Left hindlimb (tissue), 1 donor: ENCODE results near the gene ACSM3.
"Not testable (repeated sequence)": the region's sequence is repeated elsewhere in the genome, so short reads cannot be mapped to it uniquely, and the experiment has no call there.

ENCODE experiments used
- DNase-seq: peaks from one replicate; pipeline ENCODE4 v3.0.0-alpha.2; 2018

The ACSM3 gene

DNA sequence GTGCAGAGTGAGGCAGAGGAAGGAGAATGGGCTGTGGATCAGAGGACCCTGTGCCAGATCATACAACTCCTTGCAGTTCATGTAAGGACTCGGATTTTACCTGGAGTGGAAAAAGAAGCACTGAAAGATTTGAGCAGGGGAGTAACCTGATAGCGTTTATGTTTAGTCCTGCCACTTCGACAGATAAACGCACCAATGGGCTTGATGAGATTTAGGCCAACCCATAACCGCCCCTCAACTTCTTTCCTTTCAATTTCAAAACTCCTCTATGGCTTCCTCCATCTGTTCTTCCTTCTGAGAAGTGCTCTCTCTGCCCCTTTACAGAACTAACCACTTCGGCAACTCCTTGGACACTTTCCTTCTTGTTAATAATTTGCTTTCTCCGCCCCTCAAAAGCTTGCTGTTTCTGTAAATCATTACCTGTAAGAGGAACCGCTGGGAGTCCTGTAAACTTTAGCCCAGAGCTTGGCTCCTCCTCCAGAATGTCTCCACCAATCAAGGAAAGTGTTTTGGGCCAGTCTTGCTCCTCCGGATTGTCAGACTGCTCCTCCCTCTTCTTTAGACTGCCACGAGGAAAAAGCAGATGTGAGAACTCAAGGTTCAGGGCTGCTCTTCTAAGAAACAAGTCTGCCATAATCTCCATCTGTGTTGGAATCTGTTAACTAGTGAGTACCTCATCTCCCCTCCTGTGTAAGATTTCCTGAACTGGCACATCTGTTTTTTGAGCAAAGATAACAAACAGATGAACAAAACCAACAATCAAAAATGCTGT lies at the start of gene ACSM3:
Gene ACSM3 (plus strand): TSS at position 554 of the 772 bp plus-strand sequence. CDS start 6,021 bp downstream, outside the sequence.
- DNase-seq, result peak; percentile 51

DNA sequence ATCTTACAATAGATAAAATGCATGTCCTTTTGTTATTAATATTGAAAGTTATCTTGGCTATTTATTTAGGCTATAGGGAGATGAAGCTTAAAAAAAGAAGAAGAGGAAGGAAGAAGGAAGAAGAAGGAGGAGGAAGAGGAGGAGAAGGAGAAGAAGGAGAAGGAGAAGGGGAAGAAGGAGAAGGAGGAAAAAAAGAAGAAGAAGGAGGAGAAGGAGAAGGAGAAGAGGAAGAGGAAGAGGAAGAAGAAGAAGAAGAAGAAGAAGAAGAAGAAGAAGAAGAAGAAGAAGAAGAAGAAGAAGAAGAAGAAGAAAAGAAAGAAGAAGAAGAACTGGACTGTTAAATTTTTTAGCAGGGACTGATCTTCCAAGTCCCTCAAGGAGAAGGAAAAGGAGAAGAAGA lies 46.1 kb upstream of the ACSM3 start:
- DNase-seq, result not testable (repeated sequence)

GRCh38 chr16:20720251-20720650 lies 43.6 kb upstream of the ACSM3 start:
- no peak for DNase-seq

GRCh38 chr16:20726661-20727060 lies 37.2 kb upstream of the ACSM3 start:
- no peak for DNase-seq

GRCh38 chr16:20727181-20727580 lies 36.6 kb upstream of the ACSM3 start:
- no peak for DNase-seq

DNA sequence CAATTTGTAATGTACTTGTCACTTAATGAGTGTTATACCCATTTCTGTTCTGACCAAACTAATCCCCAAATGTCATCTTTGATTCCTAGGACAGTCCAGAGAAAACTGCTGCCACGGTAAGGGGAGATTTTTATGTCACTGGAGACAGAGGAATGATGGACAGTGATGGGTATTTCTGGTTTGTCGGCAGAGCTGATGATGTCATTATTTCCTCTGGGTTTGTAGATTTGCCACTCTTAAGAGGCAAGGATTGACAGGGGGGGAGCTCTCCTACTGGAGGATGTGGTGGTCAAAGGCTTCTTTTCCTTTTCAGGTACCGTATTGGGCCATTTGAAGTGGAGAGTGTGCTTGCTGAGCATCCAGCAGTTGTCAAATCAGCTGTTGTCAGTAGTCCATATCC lies 34.7 kb upstream of the ACSM3 start:
- no peak for DNase-seq

- no peak for DNase-seq
Measured at GRCh38 chr16:20734056-20734455, 29.8 kb upstream of the ACSM3 start.

DNA sequence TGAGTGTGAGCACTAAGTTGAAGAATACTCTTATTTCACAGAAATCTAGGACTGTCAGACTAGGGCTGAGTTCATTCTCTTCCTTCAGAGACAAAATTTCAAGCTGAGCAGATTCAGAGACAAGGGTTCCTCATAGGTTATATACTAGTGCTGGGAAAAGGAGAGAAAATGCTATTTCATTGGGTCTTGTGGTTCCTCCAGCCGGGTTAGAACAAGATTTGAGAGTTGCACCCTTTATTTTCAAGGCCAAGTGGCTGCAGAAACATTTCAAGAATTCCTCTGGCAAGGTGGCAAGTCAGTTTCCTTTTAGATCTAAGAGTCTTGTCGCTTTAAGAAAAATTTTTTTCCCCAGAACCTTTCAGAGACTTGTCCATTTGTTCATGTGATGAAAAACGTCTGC lies 29.0 kb upstream of the ACSM3 start:
- no peak for DNase-seq

DNA sequence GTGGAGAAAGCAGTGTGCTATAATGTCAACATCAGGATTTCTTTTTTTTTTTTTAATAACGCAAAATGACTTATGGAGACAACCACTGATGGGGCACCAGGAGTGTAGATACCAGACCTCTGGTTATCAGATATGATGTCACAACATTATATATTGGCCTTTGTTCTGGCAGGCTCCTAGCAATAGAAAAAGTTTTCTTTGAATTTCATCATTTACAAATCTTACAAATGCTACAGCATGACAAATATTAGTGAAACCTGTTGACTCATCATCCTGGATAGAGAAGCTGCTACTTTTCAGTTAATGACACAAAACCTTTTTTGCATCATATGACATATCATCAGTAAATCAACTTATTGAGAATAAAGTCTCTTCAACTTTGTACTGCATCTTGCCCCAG lies 28.3 kb upstream of the ACSM3 start:
- no peak for DNase-seq

DNA sequence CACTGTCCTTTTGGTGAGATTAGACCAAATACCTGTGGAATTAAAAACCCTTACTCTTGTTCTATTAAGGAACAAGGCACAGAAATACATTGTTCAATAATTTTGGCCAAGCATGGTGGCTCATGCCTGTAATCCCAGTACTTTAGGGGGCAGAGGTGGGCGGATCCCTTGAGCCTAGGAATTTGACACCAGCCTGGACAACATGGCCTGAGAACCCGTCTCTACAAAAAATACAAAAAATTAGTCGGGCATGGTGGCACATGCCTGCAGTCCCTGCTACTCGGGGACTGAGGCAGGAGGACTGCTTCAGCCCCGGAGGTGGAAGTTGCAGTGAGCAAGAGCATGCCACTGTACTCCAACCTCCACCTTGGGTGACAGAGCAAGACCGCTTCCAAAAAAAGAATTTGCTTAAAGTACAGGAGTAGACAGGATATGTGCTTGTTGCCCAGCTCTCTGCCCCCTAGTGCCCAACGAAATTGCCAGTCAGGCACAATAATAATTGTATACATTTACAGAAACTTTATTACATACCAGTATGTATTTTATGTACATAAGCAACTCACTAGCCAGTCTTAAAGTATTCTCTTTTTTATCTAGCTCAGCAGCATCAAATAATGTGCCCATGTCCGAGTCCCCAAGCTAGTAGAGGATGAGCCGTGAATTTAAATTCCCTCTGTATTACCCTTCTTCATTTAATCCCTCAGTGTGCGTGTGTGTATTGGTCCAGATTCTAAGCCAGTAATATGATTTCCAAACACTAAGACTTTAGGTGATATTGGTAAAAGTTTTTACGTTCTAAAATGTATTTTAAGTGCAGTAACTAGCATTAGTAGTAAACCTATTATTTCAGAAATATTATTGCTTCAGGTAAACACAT lies 23.6 kb upstream of the ACSM3 start:
- no peak for DNase-seq

DNA sequence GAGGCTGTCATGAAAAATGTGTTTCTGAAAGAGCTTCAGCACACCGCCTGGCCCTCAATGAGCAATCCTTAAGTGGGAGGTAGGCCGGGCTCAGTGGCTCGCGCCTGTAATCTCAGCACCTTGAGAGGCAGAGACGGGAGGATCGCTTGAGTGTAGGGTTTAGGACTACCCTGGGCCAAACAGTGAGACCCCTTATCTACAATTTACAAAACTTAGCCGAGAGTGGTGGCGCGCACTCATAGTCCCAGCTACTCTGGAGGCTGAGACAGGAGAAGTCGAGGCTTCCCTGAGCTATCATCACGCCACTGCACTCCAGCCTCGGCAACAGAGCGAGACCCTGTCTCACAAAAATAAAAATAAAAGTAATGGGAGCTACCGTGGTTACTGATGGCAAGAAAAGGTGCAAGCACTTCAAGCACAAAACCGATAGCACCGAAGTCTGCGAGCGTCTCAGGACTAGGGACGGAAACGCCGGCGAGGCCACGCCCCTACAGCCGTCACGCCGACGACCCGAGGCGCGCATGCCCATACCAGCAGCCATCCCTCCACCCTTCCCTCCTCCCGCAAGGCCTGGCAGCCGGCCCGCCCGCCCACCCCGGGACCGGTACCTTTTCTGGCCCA lies 22.8 kb upstream of the ACSM3 start:
- peak; percentile 92 for DNase-seq

DNA sequence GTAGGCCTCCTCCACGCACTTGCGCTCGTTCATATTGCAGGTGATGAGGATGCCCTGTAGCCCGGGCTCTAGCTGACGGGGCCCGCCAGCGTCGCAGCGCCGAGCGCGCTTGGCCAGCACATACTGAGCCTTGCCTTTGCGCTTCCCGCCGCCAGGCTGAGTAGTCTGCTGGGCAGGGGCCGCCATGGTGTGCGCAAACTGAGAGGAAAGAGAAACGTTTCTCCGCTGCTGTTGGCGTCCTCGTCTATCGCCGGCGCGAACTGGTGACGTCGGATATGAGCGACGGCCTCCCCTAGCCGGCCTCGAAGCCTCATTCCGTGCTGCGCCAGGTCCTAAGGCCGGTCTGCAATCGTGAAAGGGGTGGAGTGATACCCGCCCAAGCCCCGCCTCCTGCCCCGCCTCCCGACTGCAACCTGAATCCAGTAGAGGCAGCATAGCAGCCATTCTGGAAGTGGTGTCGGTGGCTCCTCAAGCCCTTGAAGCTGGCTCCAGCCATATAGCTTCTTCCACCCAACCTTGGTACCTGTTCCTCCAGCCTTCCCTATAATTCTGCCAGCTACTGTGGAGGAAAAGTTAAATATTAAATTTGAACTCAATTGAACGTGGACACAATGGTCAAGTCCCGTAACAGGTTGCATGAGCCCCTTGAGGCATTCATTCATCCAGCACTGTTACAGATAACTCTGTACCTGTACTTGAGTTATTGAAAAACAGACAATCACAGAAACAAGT lies 22.1 kb upstream of the ACSM3 start, which contains the start of gene THUMPD1:
Gene THUMPD1 (minus strand): TSS at position 265 of the 732 bp plus-strand sequence. CDS start 79 bp downstream, at position 186.
- DNase-seq, result peak; percentile 95

- DNase-seq, result no peak
Measured at GRCh38 chr16:20743591-20743990, 20.2 kb upstream of the ACSM3 start.

DNA sequence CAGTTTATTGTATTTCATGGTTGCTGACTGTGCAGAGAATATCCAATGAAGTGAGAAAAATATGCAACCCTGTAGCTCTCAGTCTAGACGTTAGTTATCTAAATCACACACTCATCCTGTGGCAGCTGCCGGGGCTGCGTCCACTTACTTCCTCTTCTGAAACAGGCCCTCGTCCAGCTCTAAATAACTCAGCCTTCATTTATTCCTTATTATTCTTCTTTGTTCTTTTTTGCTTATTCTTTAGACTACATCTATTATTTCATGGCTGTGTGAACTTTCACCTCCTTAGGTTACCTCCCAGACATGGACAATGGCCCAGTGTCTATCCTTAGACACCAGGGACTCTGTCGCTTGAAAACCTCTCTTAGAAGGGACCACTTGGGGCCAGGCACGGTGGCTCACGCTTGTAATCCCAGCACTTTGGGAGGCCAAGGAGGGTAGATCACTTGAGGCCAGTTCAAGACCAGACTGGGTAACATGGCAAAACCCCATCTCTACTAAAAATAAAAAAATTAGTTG lies 18.8 kb upstream of the ACSM3 start:
- DNase-seq, result no peak

DNA sequence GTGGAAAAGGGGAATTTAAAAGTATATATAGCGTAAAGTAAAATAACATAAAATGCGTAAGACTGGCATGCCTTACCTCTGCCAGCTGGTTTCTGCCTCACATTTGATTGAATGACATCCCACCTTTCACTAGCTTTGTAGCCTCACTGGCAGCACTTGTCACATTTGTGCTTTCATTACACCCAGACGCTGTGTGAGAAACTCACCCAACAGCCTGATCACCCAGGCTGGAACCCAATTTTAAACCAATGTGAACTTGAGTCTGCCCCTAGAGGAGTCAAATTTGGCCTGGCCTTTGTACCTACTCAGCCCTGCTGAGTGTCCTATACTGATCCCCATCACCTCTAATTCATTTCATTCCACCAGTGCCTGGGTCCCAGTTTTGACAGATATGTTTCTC lies 17.4 kb upstream of the ACSM3 start:
- DNase-seq, result no peak

DNA sequence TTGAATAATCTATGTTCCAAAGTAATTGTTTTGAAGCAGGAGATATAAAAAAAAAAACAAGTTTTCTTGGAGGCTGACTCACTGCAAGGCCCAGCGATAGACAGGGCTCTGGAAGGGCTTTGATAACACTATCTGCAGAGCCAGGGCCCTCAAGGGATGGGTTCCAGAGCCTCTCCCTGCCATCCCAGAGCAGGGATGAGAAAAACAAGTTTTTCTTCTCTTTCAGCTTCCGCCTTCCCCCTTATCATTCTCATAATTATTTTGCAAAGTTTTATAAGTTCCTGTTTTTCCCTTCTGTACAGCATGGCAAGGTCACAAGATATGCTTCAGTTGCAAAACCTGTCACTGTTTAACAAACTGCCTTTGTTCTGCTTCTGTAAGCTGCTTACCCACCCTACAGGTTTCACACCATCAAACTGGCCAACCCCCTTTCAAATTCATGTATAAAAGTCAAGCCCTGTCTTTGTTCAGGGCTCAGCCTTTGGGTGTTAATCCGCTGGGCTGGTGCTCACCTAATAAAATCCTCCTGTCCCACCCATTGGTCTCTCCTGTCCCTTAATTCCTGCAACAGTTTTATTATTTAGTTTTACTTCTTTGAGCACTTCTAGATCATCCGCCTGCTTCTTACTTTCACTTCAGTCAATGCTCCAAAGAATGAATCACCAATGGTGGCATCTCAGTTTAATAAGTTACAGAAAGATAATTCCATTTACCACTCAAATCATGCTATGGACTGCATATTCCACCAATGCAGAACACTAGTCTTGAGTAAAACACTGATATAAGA lies 16.6 kb upstream of the ACSM3 start:
- DNase-seq, result no peak

- no peak for DNase-seq
Measured at GRCh38 chr16:20749474-20749873, 14.3 kb upstream of the ACSM3 start.

DNA sequence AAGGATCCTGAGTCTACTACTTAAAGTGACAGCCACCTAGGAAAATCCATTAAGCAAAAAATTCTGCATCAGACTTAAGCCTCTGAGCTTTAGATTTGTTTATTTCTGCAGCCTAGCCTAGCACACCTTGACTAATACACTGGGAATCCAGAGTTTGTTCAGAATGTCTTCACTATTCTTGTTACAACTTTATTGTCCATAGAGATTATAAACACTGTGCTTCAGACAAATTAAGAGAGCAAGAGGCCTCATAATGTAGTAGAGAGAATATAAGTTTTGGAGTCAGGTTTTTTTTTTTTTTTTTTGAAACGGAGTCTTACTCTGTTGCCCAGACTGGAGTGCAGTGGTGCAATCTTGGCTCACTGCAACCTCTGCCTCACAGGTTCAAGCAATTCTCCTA lies 13.3 kb upstream of the ACSM3 start:
- DNase-seq, result no peak

DNA sequence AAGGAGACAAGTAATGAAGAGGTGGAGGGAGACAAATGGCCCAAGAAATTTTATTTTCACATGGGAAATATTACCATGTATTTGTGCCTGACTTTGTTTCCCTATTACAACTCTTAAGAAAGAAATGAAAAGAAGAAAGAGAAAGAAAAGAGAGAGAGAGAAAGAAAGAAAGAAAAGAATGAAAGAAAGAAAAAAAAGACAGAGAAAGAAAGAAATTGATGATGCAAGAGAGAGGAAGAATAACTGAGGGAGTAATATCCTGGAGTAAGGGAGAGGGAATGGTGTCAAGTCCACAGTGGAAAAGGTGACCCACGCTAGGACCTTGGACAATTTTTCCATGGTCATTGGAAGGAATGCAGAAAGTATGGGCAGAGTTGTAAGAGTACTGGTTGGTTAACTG lies 10.1 kb upstream of the ACSM3 start:
- no peak for DNase-seq

GRCh38 chr16:20755238-20755637 lies 8.6 kb upstream of the ACSM3 start:
- no peak for DNase-seq

DNA sequence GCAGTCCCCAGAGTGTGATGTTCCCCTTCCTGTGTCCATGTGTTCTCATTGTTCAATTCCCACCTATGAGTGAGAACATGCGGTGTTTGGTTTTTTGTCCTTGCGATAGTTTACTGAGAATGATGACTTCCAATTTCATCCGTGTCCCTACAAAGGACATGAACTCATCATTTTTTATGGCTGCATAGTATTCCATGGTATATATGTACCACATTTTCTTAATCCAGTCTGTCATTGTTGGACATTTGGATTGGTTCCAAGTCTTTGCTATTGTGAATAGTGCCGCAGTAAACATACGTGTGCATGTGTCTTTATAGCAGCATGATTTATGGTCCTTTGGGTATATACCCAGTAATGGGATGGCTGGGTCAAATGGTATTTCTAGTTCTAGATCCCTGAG lies 8.0 kb upstream of the ACSM3 start:
- not testable (repeated sequence) for DNase-seq

GRCh38 chr16:20760346-20760745 lies 3.5 kb upstream of the ACSM3 start:
- no peak for DNase-seq
